HT1080 (cell line): ENCODE measurements around the gene SLC24A4. TPM values are rescaled to one million over a fixed set of nuclear protein-coding genes. Genes with fewer than 3 reads are reported as not detected.

ENCODE experiments used
- DNase-seq: peaks from one replicate; pipeline ENCODE4 v3.0.0-alpha.2; 2015; ENCODE audit warnings: low read depth
- total RNA-seq: library from RNA; depleted of rRNA; stranded (reverse); fragments of >200 nt; shearing (Covaris generic); gene quantifications from 2 replicates; pipeline ENCODE4 v1.2.3, GENCODE V29; 2014

Gene SLC24A4
- total RNA-seq, 1 experiment from 2014 or later = not detected

GRCh38 chr14:92473261-92473968 is 150.4 kb downstream of the SLC24A4 start:
- DNase-seq = peak; percentile 52

GRCh38 chr14:92473969-92474535 is 151.1 kb downstream of the SLC24A4 start:
- DNase-seq = peak; percentile 28

- no peak for DNase-seq
Observed at GRCh38 chr14:92475037-92475436, 152.1 kb downstream of the SLC24A4 start.

GRCh38 chr14:92475451-92476187 is 152.7 kb downstream of the SLC24A4 start:
- DNase-seq = no peak

- DNase-seq = no peak
Observed at GRCh38 chr14:92480856-92481255, 157.9 kb downstream of the SLC24A4 start.

GRCh38 chr14:92481386-92481785 is 158.4 kb downstream of the SLC24A4 start:
- no peak for DNase-seq

GRCh38 chr14:92481811-92482555 is 159.0 kb downstream of the SLC24A4 start:
- no peak for DNase-seq

- DNase-seq = no peak
Observed at GRCh38 chr14:92482621-92483319, 159.8 kb downstream of the SLC24A4 start.

GRCh38 chr14:92484132-92484823 is 161.3 kb downstream of the SLC24A4 start:
- DNase-seq = no peak

GRCh38 chr14:92486881-92487280 is 163.9 kb downstream of the SLC24A4 start:
- DNase-seq = no peak

- DNase-seq = no peak
Observed at GRCh38 chr14:92487513-92488133, 164.7 kb downstream of the SLC24A4 start.

- DNase-seq = no peak
Observed at GRCh38 chr14:92489394-92490238, 166.7 kb downstream of the SLC24A4 start.

GRCh38 chr14:92490239-92490959 is 167.4 kb downstream of the SLC24A4 start:
- DNase-seq = no peak

GRCh38 chr14:92491782-92492181 is 168.8 kb downstream of the SLC24A4 start:
- DNase-seq = no peak

- DNase-seq = no peak
Observed at GRCh38 chr14:92492258-92492657, 169.3 kb downstream of the SLC24A4 start.

- no peak for DNase-seq
Observed at GRCh38 chr14:92493024-92493423, 170.1 kb downstream of the SLC24A4 start.

GRCh38 chr14:92493492-92493891 is 170.5 kb downstream of the SLC24A4 start:
- no peak for DNase-seq

GRCh38 chr14:92494512-92494911 is 171.5 kb downstream of the SLC24A4 start:
- DNase-seq = no peak
